Heart left ventricle (tissue), 13 donors: ENCODE measurements around the gene MYH13.

Experiments
- POLR2A ChIP-seq, 2 donors: fragments of 450-650 bp; IDR thresholded peaks; one replicate each; pipeline ENCODE4 v1.6.1; 2017; ENCODE audit warnings: antibody characterized with exemption in 2 of 2, mild to moderate bottlenecking in 2 of 2, moderate library complexity in 2 of 2
- TF ChIP-seq, protein P1 (sequence below), 12 donors: fragments of 200-600 bp; sonication (generic) in 4 of 12; IDR thresholded peaks; one replicate each; pipeline versions ENCODE4 v1.5.0 to v1.8.0; 2018 to 2022; ENCODE audit warnings: antibody characterized with exemption in 12 of 12, mild to moderate bottlenecking in 5 of 12
- donor health status: ischemic (EF 13 %, LVEDD 7.1; RV severe dilation, severe dysfunction).
- donor health status: DM: no; HTN: yes; CAD: no.
- donor health status: DM: no; HTN: no; CAD: no.
- donor health status: ischemic (EF 25% LVEDD 6.9; RV normal size, moderate dysfunction).
- donor health status: ischemic (EF 25% LVEDD 5.7; RV mildly dilated, moderate dysfunction).
- donor health status: ischemic (EF 35%, LVEDD 5.7; RV mildly dilated, moderate dysfunction).
- donor health status: nonischemic (EF 11% LVEDD 7.7; RV severe dilation, severe dysfunction).
- donor health status: DM: yes; HTN: yes; CAD: no.
- donor health status: PGD.
- donor health status: ischemic (EF 29% LVEDD 5.4; RV normal size, mild dysfunction).
- donor health status: nonischemic (EF 23%, LVEDD 6.1; RV moderate dilation, normal function).

DNA sequence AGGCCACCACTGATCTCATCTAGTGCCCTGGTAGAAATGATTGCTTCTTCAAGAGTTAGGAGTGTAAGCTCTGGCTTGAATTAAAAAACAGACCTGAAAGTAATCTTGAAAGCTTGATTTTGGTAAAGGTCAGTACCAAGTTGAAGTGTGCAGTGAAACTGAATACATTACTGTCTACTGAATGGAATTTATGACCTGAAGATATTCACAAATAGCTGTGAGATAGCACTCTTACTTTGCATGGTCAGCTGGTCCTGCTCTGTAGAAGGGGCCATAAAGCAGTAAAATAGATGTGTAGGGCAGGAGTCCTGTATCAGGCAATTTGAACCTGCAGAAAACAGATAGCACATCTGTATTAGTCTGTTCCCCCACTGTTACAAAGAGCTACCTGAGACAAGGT, 78.6 kb downstream of the MYH13 start:
- TF ChIP-seq POLR2A (IDR thresholded peaks at IDR 0.05): no peak
- TF ChIP-seq, protein P1, sequence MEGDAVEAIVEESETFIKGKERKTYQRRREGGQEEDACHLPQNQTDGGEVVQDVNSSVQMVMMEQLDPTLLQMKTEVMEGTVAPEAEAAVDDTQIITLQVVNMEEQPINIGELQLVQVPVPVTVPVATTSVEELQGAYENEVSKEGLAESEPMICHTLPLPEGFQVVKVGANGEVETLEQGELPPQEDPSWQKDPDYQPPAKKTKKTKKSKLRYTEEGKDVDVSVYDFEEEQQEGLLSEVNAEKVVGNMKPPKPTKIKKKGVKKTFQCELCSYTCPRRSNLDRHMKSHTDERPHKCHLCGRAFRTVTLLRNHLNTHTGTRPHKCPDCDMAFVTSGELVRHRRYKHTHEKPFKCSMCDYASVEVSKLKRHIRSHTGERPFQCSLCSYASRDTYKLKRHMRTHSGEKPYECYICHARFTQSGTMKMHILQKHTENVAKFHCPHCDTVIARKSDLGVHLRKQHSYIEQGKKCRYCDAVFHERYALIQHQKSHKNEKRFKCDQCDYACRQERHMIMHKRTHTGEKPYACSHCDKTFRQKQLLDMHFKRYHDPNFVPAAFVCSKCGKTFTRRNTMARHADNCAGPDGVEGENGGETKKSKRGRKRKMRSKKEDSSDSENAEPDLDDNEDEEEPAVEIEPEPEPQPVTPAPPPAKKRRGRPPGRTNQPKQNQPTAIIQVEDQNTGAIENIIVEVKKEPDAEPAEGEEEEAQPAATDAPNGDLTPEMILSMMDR (IDR thresholded peaks at IDR 0.05): no peak
